Body of pancreas (tissue), 4 donors: ENCODE data around the gene ATRNL1.

ENCODE experiments used
- CTCF ChIP-seq, 7 experiments: fragments of 450-650 bp in 4 of 7; fragments of 200-600 bp in 3 of 7; sonication (generic) in 3 of 7; IDR thresholded peaks; one replicate each; pipeline ENCODE4 v1.5.1; 2016 to 2019; ENCODE audit warnings: antibody characterized with exemption in 7 of 7
- POLR2A ChIP-seq, 3 donors: fragments of 450-650 bp; IDR thresholded peaks; one replicate each; pipeline ENCODE4 v1.6.1; 2016; ENCODE audit warnings: antibody characterized with exemption in 3 of 3, mild to moderate bottlenecking in 2 of 3

GRCh38 chr10:115250784-115251183, 157.6 kb downstream of the ATRNL1 start:
- TF ChIP-seq POLR2A (IDR thresholded peaks at IDR 0.05), result no peak
- TF ChIP-seq CTCF (IDR thresholded peaks at IDR 0.05), result no peak
